H9 (cell line): ENCODE measurements around the gene FBXL7. TPM values are rescaled to one million over a fixed set of nuclear protein-coding genes. Genes with fewer than 3 reads are reported as not detected.
A peak's percentile ranks its signal among the peaks of the same experiment; 100 is the strongest.

Source experiments
- DNase-seq: peaks from one replicate; pipeline ENCODE4 v3.0.0-alpha.2; 2017
- H2AFZ ChIP-seq: one replicate; pipeline ENCODE4 v1.6.1; 2013; ENCODE audit warnings: mild to moderate bottlenecking, low read length, control low read depth, moderate library complexity
- H2AK5ac ChIP-seq: 2 replicates; pipeline ENCODE4 v1.6.1; 2013; ENCODE audit warnings: low read length, control low read depth, mixed read lengths; ENCODE audit not compliant: insufficient read length
- H2BK120ac ChIP-seq: one replicate; pipeline ENCODE4 v1.6.1; 2013; ENCODE audit warnings: low read depth, mild to moderate bottlenecking, low read length, control low read depth, inconsistent platforms; ENCODE audit not compliant: poor library complexity, severe bottlenecking
- H2BK12ac ChIP-seq: 2 replicates; pipeline ENCODE4 v1.6.1; 2013; ENCODE audit warnings: low read length, control low read depth, mixed read lengths, low read depth; ENCODE audit not compliant: insufficient read length
- H2BK15ac ChIP-seq: 2 replicates; pipeline ENCODE4 v1.6.1; 2013; ENCODE audit warnings: low read depth, low read length, control low read depth
- H2BK20ac ChIP-seq: one replicate; pipeline ENCODE4 v1.6.1; 2013; ENCODE audit warnings: low read depth, mild to moderate bottlenecking, low read length, control low read depth, inconsistent platforms; ENCODE audit not compliant: poor library complexity, severe bottlenecking
- H2BK5ac ChIP-seq: 2 replicates; pipeline ENCODE4 v1.6.1; 2013; ENCODE audit warnings: low read length, control low read depth, mixed read lengths; ENCODE audit not compliant: insufficient read length
- H3K14ac ChIP-seq: 2 replicates; pipeline ENCODE4 v1.6.1; 2013; ENCODE audit warnings: low read length, control low read depth; ENCODE audit not compliant: insufficient read depth
- H3K18ac ChIP-seq: 2 replicates; pipeline ENCODE4 v1.6.1; 2013; ENCODE audit warnings: low read depth, mild to moderate bottlenecking, mixed read lengths, low read length, control low read depth; ENCODE audit not compliant: insufficient read length
- H3K23ac ChIP-seq: 2 replicates; pipeline ENCODE4 v1.6.1; 2013; ENCODE audit warnings: low read length, control low read depth, mixed read lengths, low read depth; ENCODE audit not compliant: insufficient read length
- H3K23me2 ChIP-seq: 2 replicates; pipeline ENCODE4 v1.6.1; 2013; ENCODE audit warnings: low read depth, mild to moderate bottlenecking, mixed read lengths, low read length, control low read depth; ENCODE audit not compliant: insufficient read length, poor library complexity, severe bottlenecking
- H3K27ac ChIP-seq: 2 replicates; pipeline ENCODE4 v1.5.1; 2013; ENCODE audit warnings: low read length, control low read depth, mixed read lengths, low read depth; ENCODE audit not compliant: insufficient read length
- H3K27me3 ChIP-seq: 2 replicates; pipeline ENCODE4 v1.6.1; 2013; ENCODE audit warnings: low read length, control low read depth, inconsistent platforms; ENCODE audit not compliant: insufficient read depth
- H3K4ac ChIP-seq: 2 replicates; pipeline ENCODE4 v1.6.1; 2013; ENCODE audit warnings: low read depth, mild to moderate bottlenecking, control low read depth, inconsistent platforms, low read length, moderate library complexity
- H3K4me1 ChIP-seq: 2 replicates; pipeline ENCODE4 v1.6.1; 2013; ENCODE audit warnings: low read length, control low read depth, inconsistent platforms; ENCODE audit not compliant: insufficient read depth
- H3K4me2 ChIP-seq: 2 replicates; pipeline ENCODE4 v1.6.1; 2013; ENCODE audit warnings: low read length, control low read depth, mixed read lengths; ENCODE audit not compliant: insufficient read length, insufficient read depth
- H3K56ac ChIP-seq: 2 replicates; pipeline ENCODE4 v1.6.1; 2013; ENCODE audit warnings: low read depth, mild to moderate bottlenecking, mixed read lengths, low read length, control low read depth; ENCODE audit not compliant: insufficient read length
- H3K79me1 ChIP-seq: 2 replicates; pipeline ENCODE4 v1.6.1; 2013; ENCODE audit warnings: low read depth, mild to moderate bottlenecking, moderate library complexity, low read length, control low read depth, inconsistent platforms; ENCODE audit not compliant: insufficient read depth, poor library complexity, severe bottlenecking
- H3K79me2 ChIP-seq: 2 replicates; pipeline ENCODE4 v1.6.1; 2013; ENCODE audit warnings: low read length, control low read depth, inconsistent platforms; ENCODE audit not compliant: insufficient read depth
- H3K9ac ChIP-seq: 2 replicates; pipeline ENCODE4 v1.6.1; 2013; ENCODE audit warnings: low read length, control low read depth, mixed read lengths; ENCODE audit not compliant: insufficient read length; ENCODE audit errors: extremely low read depth
- H3K9me3 ChIP-seq: one replicate; pipeline ENCODE4 v1.6.1; 2013; ENCODE audit warnings: low read depth, low read length, inconsistent platforms; ENCODE audit not compliant: control insufficient read depth
- H3T11ph ChIP-seq: one replicate; pipeline ENCODE4 v1.6.1; 2013; ENCODE audit warnings: mild to moderate bottlenecking, low read length, control low read depth, inconsistent platforms
- H4K20me1 ChIP-seq: one replicate; pipeline ENCODE4 v1.6.1; 2013; ENCODE audit not compliant: control insufficient read depth, insufficient read length, insufficient read depth
- H4K5ac ChIP-seq: 2 replicates; pipeline ENCODE4 v1.6.1; 2013; ENCODE audit warnings: low read depth, mild to moderate bottlenecking, mixed read lengths, low read length, control low read depth; ENCODE audit not compliant: insufficient read length
- H4K8ac ChIP-seq: replicated peaks from 2 replicates; pipeline ENCODE4 v1.6.1; 2013; ENCODE audit warnings: low read length, control low read depth, mixed read lengths, low read depth; ENCODE audit not compliant: insufficient read length
- H4K91ac ChIP-seq: 2 replicates; pipeline ENCODE4 v1.6.1; 2013; ENCODE audit warnings: low read depth, mild to moderate bottlenecking, moderate library complexity, mixed read lengths, low read length, control low read depth; ENCODE audit not compliant: insufficient read length
- H3K27ac Mint-ChIP-seq, 3 experiments: 2 replicates in 2 of 3; 3 replicates in 1 of 3; pipeline ENCODE4 v1.8.0; 2020 to 2021; ENCODE audit warnings: mixed read lengths in 3 of 3, mild to moderate bottlenecking in 1 of 3, moderate library complexity in 1 of 3
- H3K27me3 Mint-ChIP-seq: 2 replicates; pipeline ENCODE4 v1.8.0; 2021; ENCODE audit warnings: low read depth, mild to moderate bottlenecking, moderate library complexity, mixed read lengths
- H3K36me3 Mint-ChIP-seq, 3 experiments: 2 replicates in 2 of 3; 3 replicates in 1 of 3; pipeline ENCODE4 v1.8.0; 2020 to 2021; ENCODE audit warnings: low read depth in 3 of 3, mixed read lengths in 3 of 3; ENCODE audit not compliant: insufficient read depth in 1 of 3
- H3K4me1 Mint-ChIP-seq, 2 experiments: 2 replicates each; pipeline ENCODE4 v1.8.0; 2020; ENCODE audit warnings: mixed read lengths in 2 of 2
- H3K4me3 Mint-ChIP-seq, 2 experiments: 2 replicates in 1 of 2; 3 replicates in 1 of 2; pipeline ENCODE4 v1.8.0; 2020 to 2021; ENCODE audit warnings: mild to moderate bottlenecking in 2 of 2, mixed read lengths in 2 of 2, moderate library complexity in 1 of 2
- H3K9me3 Mint-ChIP-seq, 2 experiments: 2 replicates in 1 of 2; 3 replicates in 1 of 2; pipeline ENCODE4 v1.8.0; 2020; ENCODE audit warnings: mild to moderate bottlenecking in 2 of 2, mixed read lengths in 2 of 2, moderate library complexity in 1 of 2
- CTCF ChIP-seq: fragments of 200-600 bp; sonication (generic); conservative IDR thresholded peaks from 3 replicates; pipeline ENCODE4 v1.8.0; 2021; ENCODE audit warnings: antibody characterized with exemption, mild to moderate bottlenecking
- WGBS: extraction: QIAGEN DNeasy Blood & Tissue Kit; methylation state at CpG from one replicate; pipeline ENCODE4 v1.1.7; 2013; ENCODE audit warnings: missing lambda C conversion rate, low lambda C conversion rate, mixed read lengths; ENCODE audit not compliant: insufficient read length; ENCODE audit errors: extremely low coverage; 5-methylcytosine and 5-hydroxymethylcytosine counted together
- total RNA-seq: library from RNA; stranded (reverse); gene quantifications from 2 replicates; pipeline ENCODE4 v1.2.1, GENCODE V29; 2021

The FBXL7 gene
- total RNA-seq, 1 experiment from 2014 or later = 14.6 TPM

GRCh38 chr5:15634591-15635288 lies 134.8 kb downstream of the FBXL7 start:
- H3K23ac ChIP-seq = no peak overlapping the region
- no peak overlapping the region for H3K9ac ChIP-seq
- no peak overlapping the region for H2AK5ac ChIP-seq
- no peak overlapping the region for H3K4me2 ChIP-seq
- no peak overlapping the region for H4K91ac ChIP-seq
- no peak overlapping the region for H3T11ph ChIP-seq
- H2BK120ac ChIP-seq = no peak overlapping the region
- Mint-ChIP-seq H3K27me3 (no peaks in the 10 kb centered on the region), H3K4me3 (no peak overlapping the region), H3K36me3 (peaks cover 0 to 3% (median 2%) of the 10 kb centered on the region in 3 experiments; a peak in 5 of 7 replicates), H3K27ac (peak overlapping the region in 2 of 3 experiments; percentile 17 to 68; a peak in 3 of 7 replicates), H3K9me3 (peaks cover 0 to 2% of the 10 kb centered on the region in 2 experiments; a peak in 1 of 5 replicates), H3K4me1 (peaks cover 4 to 10% of the 10 kb centered on the region in 2 experiments)
- H2BK5ac ChIP-seq = no peak overlapping the region
- no peaks in the 10 kb centered on the region for H4K20me1 ChIP-seq
- H3K27me3 ChIP-seq = no peaks in the 10 kb centered on the region
- no peak overlapping the region for H3K14ac ChIP-seq
- no peak overlapping the region for H4K8ac ChIP-seq
- H2BK15ac ChIP-seq = no peak overlapping the region
- H3K18ac ChIP-seq = no peak overlapping the region
- no peak overlapping the region for H3K4ac ChIP-seq
- DNase-seq = no peak
- H2AFZ ChIP-seq = no peak overlapping the region
- no peaks in the 10 kb centered on the region for H3K79me1 ChIP-seq
- no peaks in the 10 kb centered on the region for H3K9me3 ChIP-seq
- H3K56ac ChIP-seq = no peak overlapping the region
- no peak overlapping the region for H3K27ac ChIP-seq
- TF ChIP-seq CTCF = no peak
- H4K5ac ChIP-seq = no peak overlapping the region
- WGBS = no CpG with 5 or more reads among the region's 4 CpGs
- H2BK12ac ChIP-seq = no peak overlapping the region
- no peak overlapping the region for H2BK20ac ChIP-seq
- no peaks in the 10 kb centered on the region; the same call in 1 of the 2 replicates for H3K79me2 ChIP-seq
- no peaks in the 10 kb centered on the region for H3K4me1 ChIP-seq
- H3K23me2 ChIP-seq = no peaks in the 10 kb centered on the region
